Measurements from ENCODE around the gene ANKRD16. TPM values are rescaled to one million over a fixed set of nuclear protein-coding genes. Genes with fewer than 3 reads are reported as not detected.

ANKRD16 gene
- total and polyA plus RNA-seq, 2 donors (not counting 1 experiment from before 2014, with no cell fraction given): 10.9 to 12.6 TPM

GRCh38 chr10:5813341-5814109, 76.2 kb downstream of the ANKRD16 start, which contains the start of gene GDI2:
TSS of gene GDI2 (minus strand) at chr10:5813434. CDS start at chr10:5813258, 176 bp downstream.
- ChIA-PET POLR2A (interaction anchor here (0.6 to 5.6 kb wide), 17 partner anchors 9 to 238 kb away, joined by 3 to 39 read pairs (median 5); partner anchors contain the start of genes ANKRD16, FBH1 and TASOR2), CTCF (interaction anchor here (0.9 to 4.2 kb wide), 7 partner anchors 8 to 116 kb away, joined by 3 to 25 read pairs (median 5); no protein-coding TSS in a partner anchor)
- under 1% methylated on average over 76 of the region's 77 CpGs for WGBS (ENCODE audit: insufficient coverage)
- ATAC-seq (ENCODE audit: low read depth) (peak; percentile 87), DNase-seq (peak; percentile 98)
- H4K20me1 ChIP-seq (ENCODE audit: control insufficient read depth, insufficient read depth, low read length, poor library complexity, severe bottlenecking): peaks cover 22% of the 10 kb centered on the region
- H3K79me2 ChIP-seq (ENCODE audit: control insufficient read depth, insufficient read depth, low read length): peaks cover 70% of the 10 kb centered on the region
- H3K36me3 ChIP-seq (replicated peaks in 1 of 2; ENCODE audit: control extremely low read depth in 1 of 2, control insufficient read depth in 1 of 2, extremely low read depth in 1 of 2, insufficient read depth in 2 of 2, low read length in 1 of 2): peaks cover 2% of the 10 kb centered on the region in 2 experiments
- H3K9ac ChIP-seq (ENCODE audit: low read length): peak within 1 kb of the TSS; percentile 95
- H3K9me3 ChIP-seq (ENCODE audit: control extremely low read depth in 1 of 3, control insufficient read depth in 2 of 3, insufficient read depth in 1 of 3, low read length in 2 of 3): no peaks in the 10 kb centered on the region
- TF ChIP-seq, protein P1, sequence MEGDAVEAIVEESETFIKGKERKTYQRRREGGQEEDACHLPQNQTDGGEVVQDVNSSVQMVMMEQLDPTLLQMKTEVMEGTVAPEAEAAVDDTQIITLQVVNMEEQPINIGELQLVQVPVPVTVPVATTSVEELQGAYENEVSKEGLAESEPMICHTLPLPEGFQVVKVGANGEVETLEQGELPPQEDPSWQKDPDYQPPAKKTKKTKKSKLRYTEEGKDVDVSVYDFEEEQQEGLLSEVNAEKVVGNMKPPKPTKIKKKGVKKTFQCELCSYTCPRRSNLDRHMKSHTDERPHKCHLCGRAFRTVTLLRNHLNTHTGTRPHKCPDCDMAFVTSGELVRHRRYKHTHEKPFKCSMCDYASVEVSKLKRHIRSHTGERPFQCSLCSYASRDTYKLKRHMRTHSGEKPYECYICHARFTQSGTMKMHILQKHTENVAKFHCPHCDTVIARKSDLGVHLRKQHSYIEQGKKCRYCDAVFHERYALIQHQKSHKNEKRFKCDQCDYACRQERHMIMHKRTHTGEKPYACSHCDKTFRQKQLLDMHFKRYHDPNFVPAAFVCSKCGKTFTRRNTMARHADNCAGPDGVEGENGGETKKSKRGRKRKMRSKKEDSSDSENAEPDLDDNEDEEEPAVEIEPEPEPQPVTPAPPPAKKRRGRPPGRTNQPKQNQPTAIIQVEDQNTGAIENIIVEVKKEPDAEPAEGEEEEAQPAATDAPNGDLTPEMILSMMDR (IDR thresholded peaks at IDR 0.05): no peak
- no peak for TF ChIP-seq EZH2 (IDR thresholded peaks at IDR 0.05; ENCODE audit: borderline replicate concordance, insufficient read depth, low read depth, low read length, poor library complexity, severe bottlenecking)
- H3K9me3 Mint-ChIP-seq (ENCODE audit: insufficient read depth): no peaks in the 10 kb centered on the region
- peaks cover 66 to 74% of the 10 kb centered on the region in 2 donors for H3K4me1 ChIP-seq (ENCODE audit: control insufficient read depth in 2 of 2, insufficient read depth in 2 of 2, low read length in 2 of 2)
- H3K4me2 ChIP-seq (replicated peaks; ENCODE audit: low read depth, low read length, poor library complexity, severe bottlenecking): peak within 1 kb of the TSS; percentile 82
- intact Hi-C loops (cut with micrococcal nuclease): loop anchor here (1.0 to 10.0 kb wide), 9 partner anchors 27 to 366 kb away; partner anchors contain the start of genes ANKRD16, IL15RA and TASOR2
- H3K4me3 ChIP-seq (ENCODE audit: control extremely low read depth in 1 of 5, extremely low read depth in 1 of 5, insufficient read depth in 1 of 5, low read depth in 2 of 5, low read length in 4 of 5): peak within 1 kb of the TSS; percentile 77 to 98 (median 93)
- H3K27me3 ChIP-seq (replicated peaks in 1 of 4; ENCODE audit: control extremely low read depth in 1 of 4, control insufficient read depth in 3 of 4, insufficient read depth in 4 of 4, low read length in 3 of 4): no peaks in the 10 kb centered on the region
- H3K27me3 Mint-ChIP-seq: no peaks in the 10 kb centered on the region
- H3K27ac Mint-ChIP-seq: peak within 1 kb of the TSS; percentile 96
- H3K4me1 Mint-ChIP-seq: peaks cover 74% of the 10 kb centered on the region
- H2AFZ ChIP-seq (ENCODE audit: insufficient read depth, low read depth, low read length, poor library complexity, severe bottlenecking): peak within 1 kb of the TSS; percentile 88
- H3K27ac ChIP-seq (ENCODE audit: low read length in 2 of 2): peak within 1 kb of the TSS; percentile 89 to 94
- peak within 1 kb of the TSS; percentile 91 for H3K4me3 Mint-ChIP-seq

Data from B cell (primary cell).